K562 (cell line): ENCODE data around the gene RIT1. TPM values are rescaled to one million over a fixed set of nuclear protein-coding genes. Genes with fewer than 3 reads are reported as not detected.

ENCODE experiments used
- ATAC-seq: fragments of 200-7000 bp; cut with Tn5 transposase; 3 replicates; pipeline ENCODE4 v1.9.1; 2020; ENCODE audit warnings: moderate library complexity
- BruUV-seq: library from RNA; stranded (reverse); fragments of 400-500 nt; replicated peaks from 2 replicates; lab custom pipeline; 2021; lab: Mats Ljungman, UMichigan
- CTCF ChIA-PET: fragments of 300-600 bp; formaldehyde crosslinking; extraction: SDS; loops from one replicate; lab custom pipeline; 2021; ENCODE audit warnings: low intra/inter-chr PET ratio; lab: Yijun Ruan, JAX
- POLR2A ChIA-PET: fragments of 300-600, 350-650 bp; sonication (Branson Sonifier 250); formaldehyde crosslinking; extraction: SDS; loops from one replicate; lab custom pipeline; 2021; ENCODE audit warnings: antibody characterized with exemption, inconsistent platforms; lab: Yijun Ruan, JAX
- DNase-seq, 4 experiments: peaks; one replicate each; pipeline versions ENCODE4 v3.0.0 to v3.0.0-alpha.2; 2011 to 2018; ENCODE audit warnings: low spot score in 3 of 4, mixed read lengths in 3 of 4; ENCODE audit errors: extremely low read depth in 1 of 4
- FAIRE-seq: peaks from 2 replicates; lab custom pipeline; 2011; peaks lifted over from hg19 to GRCh38; lab: Jason Lieb, UNC
- H2AFZ ChIP-seq: 2 replicates; pipeline ENCODE4 v1.6.0; 2011; ENCODE audit warnings: low read depth, low read length, control low read depth, inconsistent platforms
- H3K27ac ChIP-seq: fragments of 200-600 bp; 3 replicates; pipeline ENCODE4 v1.8.0; 2011; ENCODE audit warnings: low read depth, mild to moderate bottlenecking, control low read depth, inconsistent platforms, low read length, moderate library complexity, mixed read lengths; ENCODE audit errors: extremely low read depth
- H3K27me3 ChIP-seq, 2 experiments: fragments of 300-600 bp in 1 of 2; 2 replicates in 1 of 2; 3 replicates in 1 of 2; pipeline versions ENCODE4 v1.6.0 to v1.8.0; 2011; ENCODE audit warnings: inconsistent platforms in 2 of 2, low read length in 2 of 2, mild to moderate bottlenecking in 1 of 2, mixed read lengths in 1 of 2, moderate library complexity in 1 of 2; ENCODE audit not compliant: control insufficient read depth in 2 of 2, insufficient read depth in 2 of 2
- H3K36me3 ChIP-seq: fragments of 300-600 bp; 3 replicates; pipeline ENCODE4 v1.8.0; 2011; ENCODE audit warnings: mild to moderate bottlenecking, low read length, inconsistent platforms; ENCODE audit not compliant: control insufficient read depth, insufficient read depth
- H3K4me1 ChIP-seq, 2 experiments: fragments of 200-600 bp in 1 of 2; replicated peaks in 1 of 2; 2 replicates in 1 of 2; 3 replicates in 1 of 2; pipeline versions ENCODE4 v1.5.1 to v1.8.0; 2011; ENCODE audit warnings: inconsistent platforms in 2 of 2, low read length in 2 of 2, mild to moderate bottlenecking in 1 of 2, mixed read lengths in 1 of 2, moderate library complexity in 1 of 2; ENCODE audit not compliant: control insufficient read depth in 2 of 2, insufficient read depth in 2 of 2
- H3K4me2 ChIP-seq: 2 replicates; pipeline ENCODE4 v1.6.1; 2011; ENCODE audit warnings: low read length, control low read depth, inconsistent platforms, mixed read lengths; ENCODE audit not compliant: insufficient read depth
- H3K4me3 ChIP-seq: fragments of 200-600 bp; sonication (generic), shearing (Covaris generic); 2 replicates; pipeline ENCODE4 v1.5.1; 2016; ENCODE audit warnings: control low read depth, inconsistent platforms
- H3K79me2 ChIP-seq: fragments of 200-600 bp; 3 replicates; pipeline ENCODE4 v1.8.0; 2011; ENCODE audit warnings: low read length, inconsistent platforms; ENCODE audit not compliant: control insufficient read depth, insufficient read depth
- H3K9ac ChIP-seq, 2 experiments: 2 replicates each; pipeline versions ENCODE4 v1.6.0 to v1.6.1; 2011; ENCODE audit warnings: low read depth in 2 of 2, low read length in 2 of 2, control low read depth in 1 of 2, inconsistent platforms in 1 of 2, mild to moderate bottlenecking in 1 of 2, mixed read lengths in 1 of 2; ENCODE audit not compliant: insufficient read depth in 1 of 2
- H3K9me1 ChIP-seq: one replicate; pipeline ENCODE4 v1.6.0; 2011; ENCODE audit warnings: inconsistent platforms, mild to moderate bottlenecking, low read length, moderate library complexity; ENCODE audit not compliant: control insufficient read depth, insufficient read depth
- H3K9me3 ChIP-seq: replicated peaks from 2 replicates; pipeline ENCODE4 v1.5.1; 2011; ENCODE audit warnings: low read depth, low read length, inconsistent platforms; ENCODE audit not compliant: control insufficient read depth, insufficient read depth
- H4K20me1 ChIP-seq: replicated peaks from 2 replicates; pipeline ENCODE4 v1.6.1; 2011; ENCODE audit warnings: low read length, inconsistent platforms, mixed read lengths; ENCODE audit not compliant: control insufficient read depth, insufficient read depth
- BDP1 ChIP-seq: IDR thresholded peaks from 3 replicates; pipeline ENCODE4 v1.6.1; 2011; ENCODE audit not compliant: insufficient read length, insufficient read depth
- CEBPG ChIP-seq, 3 experiments: fragments of 200-800 bp in 1 of 3; sonication (Bioruptor generic) in 1 of 3; sonication (generic) in 1 of 3; formaldehyde crosslinking in 1 of 3; IDR thresholded peaks in 2 of 3; conservative IDR thresholded peaks in 1 of 3; 2 replicates each; pipeline versions ENCODE4 v1.6.1 to v1.8.0; 2016 to 2022; ENCODE audit warnings: missing compliant biosample characterization in 2 of 3, missing genetic modification characterization in 2 of 3, mild to moderate bottlenecking in 1 of 3, missing genetic modification reagents in 1 of 3
- DNMT1 ChIP-seq: fragments of 450-650 bp; IDR thresholded peaks from 2 replicates; pipeline ENCODE4 v1.6.1; 2016; ENCODE audit warnings: antibody characterized with exemption, mild to moderate bottlenecking
- KDM4B ChIP-seq, 2 experiments: fragments of 450-650 bp in 1 of 2; sonication (generic) in 1 of 2; IDR thresholded peaks; 2 replicates each; pipeline ENCODE4 v1.6.1; 2016 to 2017; ENCODE audit warnings: borderline replicate concordance in 2 of 2, antibody characterized with exemption in 1 of 2, low read depth in 1 of 2, mild to moderate bottlenecking in 1 of 2
- NFIX ChIP-seq: fragments of 250-450 bp; sonication (Bioruptor Pico); IDR thresholded peaks from 2 replicates; pipeline ENCODE4 v1.4.0; 2020; ENCODE audit warnings: low read depth, mild to moderate bottlenecking, moderate library complexity
- TAF7 ChIP-seq: fragments of 450-650 bp; IDR thresholded peaks from 2 replicates; pipeline ENCODE4 v1.6.1; 2016; ENCODE audit warnings: missing genetic modification characterization, missing compliant biosample characterization
- ZNF311 ChIP-seq: fragments of 250-450 bp; sonication (Bioruptor Pico); IDR thresholded peaks from 2 replicates; pipeline ENCODE4 v1.4.0; 2020; ENCODE audit warnings: mild to moderate bottlenecking, moderate library complexity
- WGBS: fragments of 100-300 bp; shearing (Covaris generic); methylation state at CpG from one replicate; pipeline ENCODE4 v1.1.6; 2016; ENCODE audit warnings: low coverage, mixed read lengths; ENCODE audit not compliant: insufficient coverage; ENCODE audit errors: missing lambda C conversion rate; 5-methylcytosine and 5-hydroxymethylcytosine counted together
- in situ Hi-C: fragments of 300-500 bp; cut with MboI; formaldehyde crosslinking; loops from 4 replicates; pipeline ENCODE4 v1.15.0; 2018; ENCODE audit warnings: inconsistent platforms, mixed read lengths
- intact Hi-C: fragments of 100-400 bp; cut with micrococcal nuclease; formaldehyde crosslinking; loops from 2 replicates; pipeline ENCODE4 v1.14.2; 2022
- polyA plus RNA-seq, 8 experiments: library from polyadenylated mRNA; depleted of rRNA in 4 of 8; stranded (reverse) in 5 of 8; unstranded in 3 of 8; fragments of >200 nt; fragmentation: Nextera tagmentation in 2 of 8; fragmentation: Illumina TruSeq in 1 of 8; extraction: Ambion mirVana in 2 of 8; extraction: Trizol in 1 of 8; gene quantifications; 2 replicates each; pipeline versions ENCODE4 v1.2.1 to v1.2.3, GENCODE V29; 2011 to 2014; ENCODE audit warnings: inconsistent platforms in 1 of 8, missing spikeins in 1 of 8
- total RNA-seq, 7 experiments: library from RNA; depleted of rRNA in 6 of 7; stranded (reverse); fragments of >200 nt in 6 of 7; fragmentation: Illumina TruSeq in 2 of 7; extraction: Trizol in 2 of 7; gene quantifications; 2 replicates each; pipeline versions ENCODE4 v1.2.1 to v1.2.3, GENCODE V29; 2011 to 2021; ENCODE audit warnings: low replicate concordance in 1 of 7

The RIT1 gene
- total and polyA plus RNA-seq, 9 of the 15 experiments (the other 6 are each of a cell fraction or from before 2014, with no cell fraction given) = 13.5 to 57.6 (median 22.9) TPM

DNA sequence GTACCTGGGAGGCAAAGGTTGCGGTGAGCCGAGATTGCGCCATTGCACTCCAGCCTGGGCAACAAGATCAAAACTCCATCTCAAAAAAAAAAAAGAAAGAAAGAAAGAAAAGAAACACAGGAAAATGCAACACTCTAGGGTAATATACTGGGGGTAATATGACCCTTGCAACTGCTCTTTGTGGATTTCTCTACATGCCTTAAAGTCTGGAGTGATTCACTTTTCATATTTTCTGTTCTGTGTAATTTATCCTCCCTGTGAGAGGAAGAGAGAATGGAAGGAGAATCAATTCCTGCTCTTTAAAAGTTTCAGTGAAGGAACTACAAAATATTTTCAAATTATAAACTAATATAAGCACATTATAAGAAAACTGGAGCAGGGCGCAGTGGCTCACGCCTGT lies 22.7 kb downstream of the RIT1 start:
- Histone ChIP-seq H3K27ac (no peak overlapping the region), H3K9ac (no peak overlapping the region), H3K4me2 (no peak overlapping the region), H3K9me3 (no peaks in the 10 kb centered on the region), H3K4me1 (peaks cover 4 to 17% of the 10 kb centered on the region in 2 experiments; a peak in 4 of 5 replicates), H3K36me3 (no peaks in the 10 kb centered on the region), H2AFZ (no peak overlapping the region), H4K20me1 (no peaks in the 10 kb centered on the region), H3K4me3 (no peak overlapping the region), H3K27me3 (no peaks in the 10 kb centered on the region), H3K9me1 (no peaks in the 10 kb centered on the region), H3K79me2 (no peaks in the 10 kb centered on the region)
- intact Hi-C loops (no loop called here), in situ Hi-C loops (no loop called here)
- no peak for TF ChIP-seq TAF7 (tag)
- TF ChIP-seq ZNF311 = no peak
- no peak for TF ChIP-seq BDP1
- no peak for TF ChIP-seq NFIX (CRISPR knock-in tag)
- TF ChIP-seq KDM4B (IDR thresholded peaks at IDR 0.05; ENCODE audit: borderline replicate concordance in 2 of 2, low read depth in 1 of 2) = no peak
- CTCF ChIA-PET = no interaction called here
- FAIRE-seq (no peak), DNase-seq (no peak), ATAC-seq (no peak)
- 88% methylated on average over 2 of the region's 5 CpGs for WGBS
- POLR2A ChIA-PET = no interaction called here
- BruUV-seq = no TSS peak

DNA sequence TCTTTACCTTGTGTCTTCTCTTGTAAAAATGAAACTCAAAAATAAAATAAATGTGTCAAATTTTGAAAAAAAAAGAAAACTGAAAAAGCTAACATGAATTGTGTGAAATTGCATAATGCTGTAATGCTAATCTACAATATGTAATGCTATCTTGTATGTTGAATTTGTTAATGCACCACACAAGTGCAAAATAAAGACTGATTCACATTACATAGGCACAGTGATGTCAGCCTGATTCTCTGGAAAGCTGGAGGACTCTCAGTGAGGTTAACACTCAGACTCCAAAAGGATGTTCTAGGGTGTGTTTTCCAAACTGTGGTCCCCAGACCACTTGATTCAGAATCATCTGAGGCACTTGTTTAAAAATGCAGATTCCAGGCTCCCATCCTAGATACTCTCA lies 26.2 kb downstream of the RIT1 start:
- Histone ChIP-seq H3K9me3 (no peaks in the 10 kb centered on the region), H3K4me1 (peaks cover 8 to 23% of the 10 kb centered on the region in 2 experiments; a peak in 4 of 5 replicates), H3K27ac (no peak overlapping the region), H4K20me1 (no peaks in the 10 kb centered on the region), H2AFZ (peak overlapping the region; percentile 88; the same call in 1 of the 2 replicates), H3K79me2 (no peaks in the 10 kb centered on the region), H3K4me2 (no peak overlapping the region), H3K27me3 (no peaks in the 10 kb centered on the region; a peak in 1 of 5 replicates), H3K9me1 (no peaks in the 10 kb centered on the region), H3K9ac (no peak overlapping the region), H3K36me3 (no peaks in the 10 kb centered on the region), H3K4me3 (no peak overlapping the region)
- 0 out of 3 replicates have a peak, but pooled peaks have one; percentile 20 for ATAC-seq
- TF ChIP-seq DNMT1 (no peak), CEBPG (CRISPR knock-in tag; IDR thresholded peaks at IDR 0.05) (no peak), CEBPG (tag; conservative IDR thresholded peaks at IDR 0.05 in 1 of 2, IDR thresholded peaks at IDR 0.05 in 1 of 2) (0 out of 4 replicates have a peak, but pooled peaks of 1 of the 2 experiments have one; percentile 24)
- in situ Hi-C loops = no loop called here
- intact Hi-C loops = no loop called here
- POLR2A ChIA-PET = interaction anchor here (1.0 to 2.6 kb wide), 8 partner anchors 8 to 115 kb away, joined by 3 to 14 read pairs (median 3); no protein-coding TSS in a partner anchor
- CTCF ChIA-PET = no interaction called here
- no TSS peak for BruUV-seq
- DNase-seq = no peak
- peak; percentile 46 for FAIRE-seq
